ENCODE results near the gene NCR3LG1.
"Not testable (repeated sequence)": the region's sequence is repeated elsewhere in the genome, so short reads cannot be mapped to it uniquely, and the experiment has no call there.

The NCR3LG1 gene

GRCh38 chr11:17413414-17414316 lies 62.1 kb downstream of the NCR3LG1 start:
- DNase-seq, result peak in 1 of 2 experiments; percentile 62

- peak; percentile 62 to 68 for DNase-seq
Measured at GRCh38 chr11:17414317-17414737, 62.7 kb downstream of the NCR3LG1 start.

- no peak for DNase-seq
Measured at GRCh38 chr11:17414992-17415391, 63.4 kb downstream of the NCR3LG1 start.

GRCh38 chr11:17415523-17416104 lies 64.0 kb downstream of the NCR3LG1 start:
- no peak for DNase-seq

- no peak for DNase-seq
Measured at GRCh38 chr11:17416492-17416891, 64.9 kb downstream of the NCR3LG1 start.

GRCh38 chr11:17418444-17419081 lies 67.0 kb downstream of the NCR3LG1 start:
- no peak for DNase-seq

- DNase-seq, result no peak
Measured at GRCh38 chr11:17421781-17422180, 70.2 kb downstream of the NCR3LG1 start.

- DNase-seq, result no peak
Measured at GRCh38 chr11:17423533-17424310, 72.1 kb downstream of the NCR3LG1 start.

GRCh38 chr11:17426233-17426632 lies 74.6 kb downstream of the NCR3LG1 start:
- DNase-seq, result not testable (repeated sequence)
